ENCODE measurements around the gene PTPRM.

DNA sequence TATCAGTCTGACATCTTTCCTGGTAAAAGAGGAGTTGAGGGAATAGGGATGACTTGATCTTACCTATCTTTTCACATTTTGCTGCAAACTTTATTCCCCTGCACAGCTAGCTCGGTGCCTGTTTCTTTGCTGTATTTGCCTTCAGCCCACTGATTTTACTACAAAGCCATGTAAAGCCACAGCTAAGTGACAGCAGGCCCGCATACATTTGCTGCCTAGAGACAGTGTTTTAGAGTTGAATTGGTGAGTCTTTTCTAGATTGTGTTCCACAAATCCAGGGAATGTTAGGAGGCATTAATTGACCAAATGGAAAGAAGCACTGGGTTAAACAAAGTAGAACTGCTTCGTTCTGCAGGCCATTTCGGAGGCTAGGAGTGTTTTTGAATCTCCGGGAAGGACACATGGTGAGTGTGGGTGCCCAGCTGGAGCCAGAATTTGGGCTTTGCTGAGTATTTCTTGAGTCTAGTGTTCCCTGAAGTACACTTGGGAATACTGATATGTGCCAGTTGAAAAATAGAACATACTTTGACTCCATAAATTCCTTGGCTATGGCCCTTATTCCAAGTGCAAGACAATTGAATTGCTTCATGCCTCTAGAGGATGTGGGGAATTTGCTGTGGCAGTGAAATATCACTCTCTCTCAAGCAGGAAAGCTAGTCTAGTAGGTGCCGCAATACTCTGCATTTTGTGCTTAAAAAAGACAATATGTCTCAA is 329.8 kb downstream of the PTPRM start:
- TF ChIP-seq, protein P1, sequence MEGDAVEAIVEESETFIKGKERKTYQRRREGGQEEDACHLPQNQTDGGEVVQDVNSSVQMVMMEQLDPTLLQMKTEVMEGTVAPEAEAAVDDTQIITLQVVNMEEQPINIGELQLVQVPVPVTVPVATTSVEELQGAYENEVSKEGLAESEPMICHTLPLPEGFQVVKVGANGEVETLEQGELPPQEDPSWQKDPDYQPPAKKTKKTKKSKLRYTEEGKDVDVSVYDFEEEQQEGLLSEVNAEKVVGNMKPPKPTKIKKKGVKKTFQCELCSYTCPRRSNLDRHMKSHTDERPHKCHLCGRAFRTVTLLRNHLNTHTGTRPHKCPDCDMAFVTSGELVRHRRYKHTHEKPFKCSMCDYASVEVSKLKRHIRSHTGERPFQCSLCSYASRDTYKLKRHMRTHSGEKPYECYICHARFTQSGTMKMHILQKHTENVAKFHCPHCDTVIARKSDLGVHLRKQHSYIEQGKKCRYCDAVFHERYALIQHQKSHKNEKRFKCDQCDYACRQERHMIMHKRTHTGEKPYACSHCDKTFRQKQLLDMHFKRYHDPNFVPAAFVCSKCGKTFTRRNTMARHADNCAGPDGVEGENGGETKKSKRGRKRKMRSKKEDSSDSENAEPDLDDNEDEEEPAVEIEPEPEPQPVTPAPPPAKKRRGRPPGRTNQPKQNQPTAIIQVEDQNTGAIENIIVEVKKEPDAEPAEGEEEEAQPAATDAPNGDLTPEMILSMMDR (IDR thresholded peaks at IDR 0.05; ENCODE audit: low read depth, low read length, poor library complexity, severe bottlenecking): no peak
- no peak for TF ChIP-seq EZH2phosphoT487 (IDR thresholded peaks at IDR 0.05; ENCODE audit: borderline replicate concordance, low read length)
